Measurements from ENCODE around the gene LDLRAD4. TPM values are rescaled to one million over a fixed set of nuclear protein-coding genes. Genes with fewer than 3 reads are reported as not detected.

LDLRAD4 gene
- total RNA-seq, 1 donor from 2014 or later, result 18.4 TPM

- Histone ChIP-seq H3K27me3 (no peaks in the 10 kb centered on the region), H3K4me3 (no peak overlapping the region), H3K27ac (no peak overlapping the region), H3K36me3 (no peaks in the 10 kb centered on the region), H3K4me1 (no peaks in the 10 kb centered on the region), H3K9me3 (no peaks in the 10 kb centered on the region)
- no peak for ATAC-seq
- intact Hi-C loops (cut with DNase I), result no loop called here
- TF ChIP-seq CTCF (IDR thresholded peaks at IDR 0.05), result no peak
- DNase-seq, result no peak
Observed at GRCh38 chr18:13363359-13363758, 144.8 kb downstream of the LDLRAD4 start.

- intact Hi-C loops (cut with DNase I), result no loop called here
- Histone ChIP-seq H3K4me1 (no peaks in the 10 kb centered on the region), H3K9me3 (no peaks in the 10 kb centered on the region), H3K27ac (no peak overlapping the region), H3K27me3 (no peaks in the 10 kb centered on the region), H3K4me3 (no peak overlapping the region), H3K36me3 (no peaks in the 10 kb centered on the region)
- no peak for TF ChIP-seq CTCF (IDR thresholded peaks at IDR 0.05)
- ATAC-seq (no peak), DNase-seq (no peak)
Observed at GRCh38 chr18:13364721-13365205, 146.2 kb downstream of the LDLRAD4 start.

- TF ChIP-seq CTCF (IDR thresholded peaks at IDR 0.05), result no peak
- intact Hi-C loops (cut with DNase I), result no loop called here
- ATAC-seq, result no peak
Observed at GRCh38 chr18:13366131-13366530, 147.6 kb downstream of the LDLRAD4 start.

GRCh38 chr18:13366541-13366940 is 148.0 kb downstream of the LDLRAD4 start:
- no peaks in the 10 kb centered on the region for H3K4me1 ChIP-seq
- no peaks in the 10 kb centered on the region for H3K9me3 ChIP-seq
- no peak overlapping the region for H3K4me3 ChIP-seq
- no peak overlapping the region for H3K27ac ChIP-seq
- intact Hi-C loops (cut with DNase I), result no loop called here
- ATAC-seq, result no peak
- TF ChIP-seq CTCF (IDR thresholded peaks at IDR 0.05), result no peak
- H3K36me3 ChIP-seq, result no peaks in the 10 kb centered on the region
- DNase-seq, result no peak
- no peaks in the 10 kb centered on the region for H3K27me3 ChIP-seq

More at GRCh38 chr18:13366131-13366530, 147.6 kb downstream of the LDLRAD4 start:
- Histone ChIP-seq H3K9me3 (no peaks in the 10 kb centered on the region), H3K4me1 (no peaks in the 10 kb centered on the region), H3K36me3 (no peaks in the 10 kb centered on the region), H3K27ac (no peak overlapping the region), H3K4me3 (no peak overlapping the region), H3K27me3 (no peaks in the 10 kb centered on the region)
- no peak for DNase-seq

- TF ChIP-seq CTCF (IDR thresholded peaks at IDR 0.05), result no peak
- no peaks in the 10 kb centered on the region for H3K4me1 ChIP-seq
- H3K36me3 ChIP-seq, result no peaks in the 10 kb centered on the region
- no peaks in the 10 kb centered on the region for H3K27me3 ChIP-seq
- H3K27ac ChIP-seq, result no peak overlapping the region
- no peaks in the 10 kb centered on the region for H3K9me3 ChIP-seq
- no peak overlapping the region for H3K4me3 ChIP-seq
- peak; percentile 65 for ATAC-seq
- peak; percentile 63 for DNase-seq
- intact Hi-C loops (cut with DNase I), result no loop called here
Observed at GRCh38 chr18:13366962-13367892, 148.7 kb downstream of the LDLRAD4 start.

Data from upper lobe of right lung (tissue), 1 donor.